Measurements from ENCODE around the gene PPDPF.

DNA sequence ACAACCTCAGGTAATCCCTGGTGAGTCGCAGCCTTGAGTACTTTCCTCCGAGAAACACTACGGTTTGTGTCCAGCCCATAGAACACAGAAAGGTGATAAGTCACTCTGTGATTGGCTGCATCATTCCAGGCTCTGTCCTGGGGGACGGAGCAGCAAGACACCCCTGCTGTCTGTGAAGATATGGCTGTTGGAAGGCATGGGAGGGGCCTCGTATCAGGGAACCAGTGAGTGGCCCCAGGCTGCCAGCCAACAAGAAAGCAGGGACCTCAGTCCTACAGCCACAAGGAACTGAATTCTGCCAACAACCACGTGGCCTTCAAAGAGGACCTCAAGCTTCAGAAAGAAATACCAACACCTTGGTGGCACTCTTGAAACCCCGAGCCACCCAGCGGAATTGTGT lies 15.3 kb upstream of the PPDPF start:
- TF ChIP-seq, protein P1, sequence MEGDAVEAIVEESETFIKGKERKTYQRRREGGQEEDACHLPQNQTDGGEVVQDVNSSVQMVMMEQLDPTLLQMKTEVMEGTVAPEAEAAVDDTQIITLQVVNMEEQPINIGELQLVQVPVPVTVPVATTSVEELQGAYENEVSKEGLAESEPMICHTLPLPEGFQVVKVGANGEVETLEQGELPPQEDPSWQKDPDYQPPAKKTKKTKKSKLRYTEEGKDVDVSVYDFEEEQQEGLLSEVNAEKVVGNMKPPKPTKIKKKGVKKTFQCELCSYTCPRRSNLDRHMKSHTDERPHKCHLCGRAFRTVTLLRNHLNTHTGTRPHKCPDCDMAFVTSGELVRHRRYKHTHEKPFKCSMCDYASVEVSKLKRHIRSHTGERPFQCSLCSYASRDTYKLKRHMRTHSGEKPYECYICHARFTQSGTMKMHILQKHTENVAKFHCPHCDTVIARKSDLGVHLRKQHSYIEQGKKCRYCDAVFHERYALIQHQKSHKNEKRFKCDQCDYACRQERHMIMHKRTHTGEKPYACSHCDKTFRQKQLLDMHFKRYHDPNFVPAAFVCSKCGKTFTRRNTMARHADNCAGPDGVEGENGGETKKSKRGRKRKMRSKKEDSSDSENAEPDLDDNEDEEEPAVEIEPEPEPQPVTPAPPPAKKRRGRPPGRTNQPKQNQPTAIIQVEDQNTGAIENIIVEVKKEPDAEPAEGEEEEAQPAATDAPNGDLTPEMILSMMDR (conservative IDR thresholded peaks at IDR 0.05; ENCODE audit: low read length): no peak
- TF ChIP-seq EZH2phosphoT487 (IDR thresholded peaks at IDR 0.05; ENCODE audit: borderline replicate concordance, low read depth, low read length): no peak

Data from OCI-LY7 (cell line).